DMS79 (cell line): Measurements from ENCODE around the gene RBBP4.
A peak's percentile ranks its signal among the peaks of the same experiment; 100 is the strongest.
"Not testable (repeated sequence)": the region's sequence is repeated elsewhere in the genome, so short reads cannot be mapped to it uniquely, and the experiment has no call there.

Experiments
- DNase-seq: peaks from one replicate; lab custom pipeline; 2025; lab: John Stamatoyannopoulos, UW

RBBP4 gene

GRCh38 chr1:32639489-32640075, 11.4 kb upstream of the RBBP4 start:
- no peak for DNase-seq

- not testable (repeated sequence) for DNase-seq
Measured at GRCh38 chr1:32642292-32642827, 8.6 kb upstream of the RBBP4 start.

- DNase-seq = no peak
Measured at GRCh38 chr1:32644426-32644825, 6.6 kb upstream of the RBBP4 start.

- no peak for DNase-seq
Measured at GRCh38 chr1:32647308-32648134, 3.5 kb upstream of the RBBP4 start.

GRCh38 chr1:32650248-32650751, 708 bp upstream of the RBBP4 start, which contains the start of gene ZBTB8OS:
Gene ZBTB8OS, minus strand, starts transcription at chr1:32650550. Its CDS starts 21 bp downstream, at chr1:32650529.
- peak; percentile 86 for DNase-seq

GRCh38 chr1:32651461-32652073, 559 bp downstream of the RBBP4 start:
- peak; percentile 16 for DNase-seq

GRCh38 chr1:32652244-32652962, 1.4 kb downstream of the RBBP4 start:
- DNase-seq = no peak

- no peak for DNase-seq
Measured at GRCh38 chr1:32659581-32659980, 8.6 kb downstream of the RBBP4 start.

- DNase-seq = no peak
Measured at GRCh38 chr1:32665915-32666314, 14.9 kb downstream of the RBBP4 start.

GRCh38 chr1:32666901-32667566, 16.0 kb downstream of the RBBP4 start:
- peak; percentile 41 for DNase-seq

GRCh38 chr1:32668716-32669115, 17.7 kb downstream of the RBBP4 start:
- not testable (repeated sequence) for DNase-seq

- no peak for DNase-seq
Measured at GRCh38 chr1:32676945-32677344, 25.9 kb downstream of the RBBP4 start.

GRCh38 chr1:32679993-32680392, 29.0 kb downstream of the RBBP4 start:
- not testable (repeated sequence) for DNase-seq

- DNase-seq = no peak
Measured at GRCh38 chr1:32680642-32681041, 29.6 kb downstream of the RBBP4 start.

- no peak for DNase-seq
Measured at GRCh38 chr1:32681509-32681908, 30.5 kb downstream of the RBBP4 start.

GRCh38 chr1:32681999-32682398, 31.0 kb downstream of the RBBP4 start:
- no peak for DNase-seq

- DNase-seq = no peak
Measured at GRCh38 chr1:32683397-32683796, 32.4 kb downstream of the RBBP4 start.

GRCh38 chr1:32684167-32684811, 33.3 kb downstream of the RBBP4 start:
- DNase-seq = peak; percentile 15

- no peak for DNase-seq
Measured at GRCh38 chr1:32685498-32685897, 34.5 kb downstream of the RBBP4 start.

GRCh38 chr1:32686387-32686786, 35.4 kb downstream of the RBBP4 start:
- DNase-seq = no peak
